Hepatocyte (in vitro differentiated cells): ENCODE data around the gene FOXO4. TPM values are rescaled to one million over a fixed set of nuclear protein-coding genes. Genes with fewer than 3 reads are reported as not detected.

Experiments
- DNase-seq: peaks from one replicate; pipeline ENCODE4 v3.0.0-alpha.2; 2016; ENCODE audit warnings: low spot score
- H2AFZ ChIP-seq: fragments of 200-600 bp; sonication (generic); 2 replicates; pipeline ENCODE4 v1.6.0; 2016; ENCODE audit warnings: antibody characterized with exemption, mild to moderate bottlenecking
- H3K27ac ChIP-seq: fragments of 200-600 bp; sonication (generic); 2 replicates; pipeline ENCODE4 v1.5.1; 2016; ENCODE audit warnings: mild to moderate bottlenecking
- H3K27me3 ChIP-seq: fragments of 200-600 bp; sonication (generic); 2 replicates; pipeline ENCODE4 v1.6.1; 2016
- H3K36me3 ChIP-seq: fragments of 200-600 bp; sonication (generic); replicated peaks from 2 replicates; pipeline ENCODE4 v1.5.1; 2016; ENCODE audit warnings: low read depth; ENCODE audit not compliant: insufficient read depth
- H3K4me1 ChIP-seq: fragments of 200-600 bp; sonication (generic); 2 replicates; pipeline ENCODE4 v1.5.1; 2016; ENCODE audit warnings: mild to moderate bottlenecking, moderate library complexity; ENCODE audit not compliant: insufficient read depth
- H3K4me2 ChIP-seq: fragments of 200-600 bp; sonication (generic); 2 replicates; pipeline ENCODE4 v1.6.0; 2016
- H3K4me3 ChIP-seq: fragments of 200-600 bp; sonication (generic); 2 replicates; pipeline ENCODE4 v1.5.1; 2016; ENCODE audit warnings: mild to moderate bottlenecking
- H3K79me2 ChIP-seq: fragments of 200-600 bp; sonication (generic); 2 replicates; pipeline ENCODE4 v1.6.0; 2017; ENCODE audit warnings: mild to moderate bottlenecking
- H3K9me2 ChIP-seq: fragments of 200-600 bp; sonication (generic); replicated peaks from 2 replicates; pipeline ENCODE4 v1.6.0; 2017; ENCODE audit warnings: mild to moderate bottlenecking; ENCODE audit not compliant: insufficient read depth
- H3K9me3 ChIP-seq: fragments of 200-600 bp; sonication (generic); 2 replicates; pipeline ENCODE4 v1.5.1; 2016; ENCODE audit warnings: low read depth, mild to moderate bottlenecking
- H4K20me1 ChIP-seq: fragments of 200-600 bp; sonication (generic); 2 replicates; pipeline ENCODE4 v1.6.0; 2016; ENCODE audit warnings: mild to moderate bottlenecking; ENCODE audit not compliant: insufficient read depth, poor library complexity, severe bottlenecking
- CTCF ChIP-seq: fragments of 200-600 bp; sonication (generic); IDR thresholded peaks from 2 replicates; pipeline ENCODE4 v1.5.1; 2016; ENCODE audit warnings: antibody characterized with exemption, mild to moderate bottlenecking; ENCODE audit not compliant: poor library complexity
- EZH2 ChIP-seq: fragments of 200-600 bp; sonication (generic); IDR thresholded peaks from 2 replicates; pipeline ENCODE4 v1.6.1; 2016; ENCODE audit warnings: antibody characterized with exemption, mild to moderate bottlenecking, borderline replicate concordance
- EZH2phosphoT487 ChIP-seq: fragments of 200-600 bp; sonication (generic); IDR thresholded peaks from one replicate; pipeline ENCODE4 v1.6.1; 2018; ENCODE audit warnings: antibody characterized with exemption, mild to moderate bottlenecking, low read depth, moderate library complexity; ENCODE audit not compliant: unreplicated experiment, severe bottlenecking
- WGBS: methylation state at CpG from one replicate; pipeline ENCODE4 v1.1.6; 2016; ENCODE audit warnings: low lambda C conversion rate; ENCODE audit errors: missing lambda C conversion rate; 5-methylcytosine and 5-hydroxymethylcytosine counted together
- polyA plus RNA-seq: library from polyadenylated mRNA; unstranded; fragments of >200 nt; fragmentation: Nextera tagmentation; extraction: Ambion mirVana; gene quantifications from 2 replicates; pipeline ENCODE4 v1.2.1, GENCODE V29; 2016
- total RNA-seq: library from RNA; depleted of rRNA; stranded (reverse); fragments of >200 nt; gene quantifications from 2 replicates; pipeline ENCODE4 v1.2.3, GENCODE V29; 2014

Gene FOXO4
- total and polyA plus RNA-seq, 2 experiments from 2014 or later = 6.3 to 10.8 TPM

GRCh38 chrX:71056867-71057266, 38.8 kb upstream of the FOXO4 start:
- Histone ChIP-seq H3K36me3 (no peaks in the 10 kb centered on the region), H3K4me3 (no peak overlapping the region)
- TF ChIP-seq CTCF = no peak
- no peak for TF ChIP-seq EZH2phosphoT487

GRCh38 chrX:71057848-71058530, 37.7 kb upstream of the FOXO4 start:
- H3K4me2 ChIP-seq = no peak overlapping the region
- H3K4me1 ChIP-seq = no peaks in the 10 kb centered on the region
- no peaks in the 10 kb centered on the region for H3K9me2 ChIP-seq
- no peaks in the 10 kb centered on the region for H4K20me1 ChIP-seq
- H3K27ac ChIP-seq = no peak overlapping the region
- H3K36me3 ChIP-seq = no peaks in the 10 kb centered on the region
- peaks cover 4% of the 10 kb centered on the region for H3K79me2 ChIP-seq
- TF ChIP-seq EZH2 = no peak
- no peak for TF ChIP-seq EZH2phosphoT487
- no peak for TF ChIP-seq CTCF
- no peaks in the 10 kb centered on the region for H3K27me3 ChIP-seq
- H3K9me3 ChIP-seq = no peaks in the 10 kb centered on the region
- H3K4me3 ChIP-seq = no peak overlapping the region
- no peak for DNase-seq
- H2AFZ ChIP-seq = no peak overlapping the region
- 75% methylated on average over 2 of the region's 3 CpGs for WGBS

More at GRCh38 chrX:71056867-71057266, 38.8 kb upstream of the FOXO4 start:
- Histone ChIP-seq H3K27ac (no peak overlapping the region), H4K20me1 (no peaks in the 10 kb centered on the region), H3K9me2 (no peaks in the 10 kb centered on the region), H3K4me1 (no peaks in the 10 kb centered on the region), H3K9me3 (no peaks in the 10 kb centered on the region), H2AFZ (no peak overlapping the region), H3K27me3 (no peaks in the 10 kb centered on the region), H3K4me2 (no peak overlapping the region), H3K79me2 (no peaks in the 10 kb centered on the region)
- no peak for DNase-seq

GRCh38 chrX:71060127-71060526, 35.5 kb upstream of the FOXO4 start:
- no peak overlapping the region for H3K27ac ChIP-seq
- no peaks in the 10 kb centered on the region for H3K27me3 ChIP-seq
- TF ChIP-seq EZH2phosphoT487 (no peak), CTCF (no peak)
- H3K9me2 ChIP-seq = no peaks in the 10 kb centered on the region
- no peak for DNase-seq
- H3K36me3 ChIP-seq = no peaks in the 10 kb centered on the region
- no peaks in the 10 kb centered on the region for H4K20me1 ChIP-seq
- H3K4me2 ChIP-seq = no peak overlapping the region
- no peak overlapping the region for H2AFZ ChIP-seq
- H3K9me3 ChIP-seq = no peaks in the 10 kb centered on the region
- H3K4me3 ChIP-seq = no peak overlapping the region
- H3K79me2 ChIP-seq = peaks cover 25% of the 10 kb centered on the region
- no peaks in the 10 kb centered on the region for H3K4me1 ChIP-seq

- WGBS = 33% methylated on average over 2 of the region's 2 CpGs
- H3K36me3 ChIP-seq = no peaks in the 10 kb centered on the region
- H4K20me1 ChIP-seq = no peaks in the 10 kb centered on the region
- peak; percentile 7 for DNase-seq
- peak overlapping the region; percentile 73 for H3K4me2 ChIP-seq
- H3K4me1 ChIP-seq = peaks cover 5% of the 10 kb centered on the region
- TF ChIP-seq EZH2 (no peak), CTCF (no peak), EZH2phosphoT487 (no peak)
- H3K9me3 ChIP-seq = no peaks in the 10 kb centered on the region
- H3K4me3 ChIP-seq = peak overlapping the region; percentile 64
- peak overlapping the region; percentile 95 for H3K27ac ChIP-seq
- H3K79me2 ChIP-seq = peaks cover 44% of the 10 kb centered on the region
- H3K9me2 ChIP-seq = no peaks in the 10 kb centered on the region
- H3K27me3 ChIP-seq = no peaks in the 10 kb centered on the region
- H2AFZ ChIP-seq = peak overlapping the region; percentile 67
Measured at GRCh38 chrX:71067089-71067488, 28.6 kb upstream of the FOXO4 start.
